SK-N-MC (cell line): ENCODE measurements around the gene ZSWIM8.

Source experiments
- EZH2 ChIP-seq: fragments of 200-600 bp; sonication (generic); IDR thresholded peaks from one replicate; pipeline ENCODE4 v1.6.1; 2017; ENCODE audit warnings: antibody characterized with exemption
- FOXP2 ChIP-seq: optimal IDR thresholded peaks from 2 replicates; pipeline ENCODE3; 2011; ENCODE audit warnings: mild to moderate bottlenecking, moderate library complexity; ENCODE audit not compliant: insufficient read depth; ENCODE audit errors: extremely low read length, control extremely low read depth
- POLR2AphosphoS5 ChIP-seq: IDR thresholded peaks from 2 replicates; pipeline ENCODE4 v1.6.1; 2012; ENCODE audit warnings: mild to moderate bottlenecking, low read depth, low read length, borderline replicate concordance

DNA sequence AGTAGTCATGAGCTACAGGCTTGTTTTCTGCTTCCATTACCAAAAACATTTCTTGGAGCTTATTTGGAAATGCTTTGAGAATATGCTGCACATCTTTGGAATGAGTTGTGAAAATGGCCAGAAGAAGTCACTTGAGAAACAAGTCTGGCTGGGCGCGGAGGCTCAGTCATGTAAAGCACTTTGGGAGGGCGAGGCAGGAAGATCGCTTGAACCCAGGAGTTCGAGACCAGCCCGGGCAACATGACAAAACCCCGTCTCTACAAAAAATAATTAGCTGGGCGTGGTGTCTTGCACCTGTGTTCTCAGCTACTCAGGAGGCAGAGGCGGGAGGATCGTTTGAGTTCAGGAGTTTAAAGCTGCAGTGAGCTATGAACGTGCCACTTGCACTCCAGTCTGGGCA, 4.4 kb upstream of the ZSWIM8 start:
- TF ChIP-seq EZH2 (no peak), POLR2AphosphoS5 (no peak), FOXP2 (no peak)
